T-helper 1 cell treated with Interleukin-12 subunit alpha and Interleukin-12 subunit beta and Interleukin-4 antibody, amounts not matched to agents 30 μg/mL and 1 μg/mL, for 36 hours (primary cell): Measurements from ENCODE around the gene N4BP2L2.

Source experiments
- H3K27ac Mint-ChIP-seq: one replicate; pipeline ENCODE4 v1.8.0; 2021; ENCODE audit warnings: mild to moderate bottlenecking, mixed read lengths
- H3K27me3 Mint-ChIP-seq: one replicate; pipeline ENCODE4 v1.8.0; 2021; ENCODE audit warnings: low read depth, mixed read lengths
- H3K36me3 Mint-ChIP-seq: one replicate; pipeline ENCODE4 v1.8.0; 2021; ENCODE audit warnings: low read depth, mixed read lengths
- H3K4me1 Mint-ChIP-seq: one replicate; pipeline ENCODE4 v1.8.0; 2021; ENCODE audit warnings: low read depth, mixed read lengths
- H3K4me3 Mint-ChIP-seq: one replicate; pipeline ENCODE4 v1.8.0; 2021; ENCODE audit warnings: mild to moderate bottlenecking, moderate library complexity, mixed read lengths
- H3K9me3 Mint-ChIP-seq: one replicate; pipeline ENCODE4 v1.8.0; 2021; ENCODE audit warnings: mixed read lengths

N4BP2L2 gene

DNA sequence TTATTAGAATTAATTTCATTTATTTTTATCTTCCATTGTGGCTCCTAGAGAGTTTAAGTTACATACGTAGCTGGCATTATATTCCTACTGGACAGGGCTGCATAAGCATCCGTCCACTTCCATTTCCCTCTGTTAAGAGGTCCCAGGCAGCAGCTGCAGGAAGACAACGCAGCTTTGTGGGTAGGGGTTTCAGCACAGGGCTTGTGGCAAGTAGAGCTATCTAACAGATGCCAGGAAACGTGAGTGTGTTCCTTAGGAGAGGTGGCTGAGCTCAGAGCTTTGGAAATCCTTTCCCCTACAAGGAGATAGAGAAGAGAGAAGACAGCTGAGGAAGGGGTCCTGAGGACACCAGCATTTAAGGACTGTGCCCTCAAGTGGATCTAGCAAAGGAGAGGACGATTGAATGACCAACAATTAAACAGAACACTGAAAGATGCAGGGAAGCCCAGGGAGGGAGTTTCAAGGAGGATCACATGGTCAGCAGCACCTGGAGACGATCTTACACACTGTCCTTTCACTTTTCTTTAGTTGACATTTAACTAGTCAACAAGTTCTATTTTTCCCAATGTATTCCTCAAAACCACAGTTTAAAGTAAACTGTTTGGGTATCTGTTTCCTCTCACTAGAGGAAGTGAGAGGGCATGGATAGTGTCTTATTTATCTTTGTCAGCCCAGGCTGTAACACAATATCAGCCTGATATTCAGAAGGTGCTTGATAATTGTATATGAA is 108.4 kb downstream of the N4BP2L2 start:
- no peaks in the 10 kb centered on the region for H3K9me3 Mint-ChIP-seq
- H3K4me3 Mint-ChIP-seq, result no peak overlapping the region
- H3K27ac Mint-ChIP-seq, result no peak overlapping the region
- H3K4me1 Mint-ChIP-seq, result peaks cover 31% of the 10 kb centered on the region
- H3K36me3 Mint-ChIP-seq, result peaks cover 20% of the 10 kb centered on the region
- H3K27me3 Mint-ChIP-seq, result no peaks in the 10 kb centered on the region

DNA sequence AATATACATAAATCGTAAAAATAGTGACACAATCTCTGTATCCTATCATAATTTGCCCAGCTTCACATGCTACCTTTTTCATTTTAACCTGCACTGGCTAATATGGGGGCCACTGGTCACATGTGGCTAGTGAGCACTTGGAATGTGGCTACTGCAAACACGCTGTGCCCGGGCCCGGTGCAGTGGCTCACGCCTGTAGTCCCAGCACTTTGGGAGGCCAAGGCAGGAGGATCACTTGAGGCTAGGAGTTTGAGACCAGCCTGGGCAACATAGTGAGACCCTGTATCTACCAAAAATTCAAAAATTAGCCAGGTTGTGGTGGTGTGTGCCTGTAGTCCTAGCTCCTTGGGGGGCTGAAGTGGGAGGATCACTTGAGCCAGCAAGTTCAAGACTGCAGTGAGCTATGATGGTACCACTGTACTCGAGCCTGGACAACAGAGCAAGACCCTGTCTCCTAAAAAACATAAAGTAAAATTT is 109.1 kb downstream of the N4BP2L2 start:
- H3K36me3 Mint-ChIP-seq, result peaks cover 22% of the 10 kb centered on the region
- H3K27ac Mint-ChIP-seq, result no peak overlapping the region
- peaks cover 33% of the 10 kb centered on the region for H3K4me1 Mint-ChIP-seq
- H3K27me3 Mint-ChIP-seq, result no peaks in the 10 kb centered on the region
- H3K9me3 Mint-ChIP-seq, result no peaks in the 10 kb centered on the region
- H3K4me3 Mint-ChIP-seq, result no peak overlapping the region

DNA sequence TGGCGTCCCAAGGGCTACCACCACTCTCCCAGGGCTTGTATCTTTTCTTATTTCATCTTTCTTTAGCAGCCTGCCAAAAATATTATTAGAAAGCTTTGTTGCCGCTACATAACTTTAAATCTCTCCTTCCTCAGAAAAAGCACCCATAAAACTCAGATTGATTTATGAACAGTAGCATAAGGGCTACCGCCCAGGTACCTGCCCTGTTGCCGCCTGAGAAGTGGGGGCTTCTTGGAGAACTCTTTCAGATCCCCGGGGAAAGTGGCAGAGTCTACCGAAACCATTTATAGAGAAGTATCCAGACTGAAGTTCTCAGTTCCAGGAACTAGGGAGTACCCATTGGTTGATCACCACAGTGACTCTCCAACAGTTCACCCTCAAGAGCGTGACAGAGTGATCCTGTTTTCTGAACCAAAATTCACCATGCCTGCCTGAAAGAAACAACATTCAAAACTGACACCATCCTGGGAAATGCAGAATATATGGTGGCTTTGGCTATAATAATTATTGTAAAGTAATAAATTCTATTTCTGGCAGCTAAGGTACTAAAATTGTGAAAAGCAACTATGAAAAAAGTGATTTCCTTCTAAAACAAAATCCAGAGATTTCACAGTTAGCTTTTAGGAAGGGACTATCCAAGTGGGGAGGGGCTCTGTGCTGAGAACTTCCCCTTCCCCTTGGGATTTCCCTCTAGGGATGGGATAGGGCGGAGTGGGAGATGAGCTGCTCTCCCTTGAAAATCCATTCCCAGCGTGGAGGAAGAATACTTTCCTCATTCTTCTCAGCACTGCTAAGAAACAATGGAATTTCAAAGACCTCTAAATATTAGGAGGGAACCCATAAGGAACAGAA is 109.8 kb downstream of the N4BP2L2 start:
- Mint-ChIP-seq H3K4me3 (peak overlapping the region; percentile 83), H3K27me3 (no peaks in the 10 kb centered on the region), H3K27ac (peak overlapping the region; percentile 92), H3K4me1 (peaks cover 38% of the 10 kb centered on the region), H3K9me3 (no peaks in the 10 kb centered on the region), H3K36me3 (peaks cover 28% of the 10 kb centered on the region)

DNA sequence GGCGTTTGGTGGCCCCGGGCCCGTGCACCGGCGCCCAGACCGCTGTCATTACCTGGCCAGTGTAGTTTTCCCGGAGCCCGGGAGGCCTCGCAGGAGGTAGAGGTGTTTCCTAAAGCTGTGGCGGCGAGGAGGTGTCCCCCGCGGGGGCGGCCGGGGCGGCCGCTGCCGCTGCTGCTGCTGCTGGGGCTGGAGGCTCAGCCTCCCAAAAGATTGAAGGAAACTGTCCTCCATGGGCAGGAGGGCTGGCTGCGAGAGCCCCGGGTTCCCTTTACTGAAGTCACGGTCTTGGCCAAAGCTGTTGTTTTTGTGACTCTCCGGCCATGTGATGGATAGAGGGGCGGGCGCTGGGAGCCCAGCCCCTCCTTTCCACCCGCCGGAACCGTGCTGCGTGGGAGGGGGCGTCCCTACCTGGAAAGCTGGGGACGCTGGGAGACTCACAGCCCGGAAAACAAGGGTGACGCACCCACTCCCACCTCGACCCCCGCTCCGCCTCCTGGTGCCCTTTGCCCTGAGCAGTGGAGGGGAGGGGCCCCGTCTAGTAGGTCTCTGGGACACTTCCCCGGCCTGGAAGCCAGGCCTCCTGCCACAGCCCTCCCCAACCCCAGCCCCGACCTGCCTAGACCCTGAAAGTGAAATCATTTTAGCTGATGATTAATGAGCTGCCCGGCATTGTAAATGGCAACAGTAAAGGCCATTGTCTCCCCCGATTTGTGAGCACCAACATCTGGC is 110.6 kb downstream of the N4BP2L2 start, which contains the start of gene N4BP2L1:
Gene N4BP2L1, minus strand, starts transcription at position 279 of the 729 bp plus-strand sequence. Its CDS starts 48 bp downstream, at position 231.
- Mint-ChIP-seq H3K4me3 (peak within 1 kb of the TSS; percentile 99), H3K4me1 (peaks cover 42% of the 10 kb centered on the region), H3K27me3 (no peaks in the 10 kb centered on the region), H3K36me3 (peaks cover 36% of the 10 kb centered on the region), H3K27ac (peak within 1 kb of the TSS; percentile 100), H3K9me3 (no peaks in the 10 kb centered on the region)

DNA sequence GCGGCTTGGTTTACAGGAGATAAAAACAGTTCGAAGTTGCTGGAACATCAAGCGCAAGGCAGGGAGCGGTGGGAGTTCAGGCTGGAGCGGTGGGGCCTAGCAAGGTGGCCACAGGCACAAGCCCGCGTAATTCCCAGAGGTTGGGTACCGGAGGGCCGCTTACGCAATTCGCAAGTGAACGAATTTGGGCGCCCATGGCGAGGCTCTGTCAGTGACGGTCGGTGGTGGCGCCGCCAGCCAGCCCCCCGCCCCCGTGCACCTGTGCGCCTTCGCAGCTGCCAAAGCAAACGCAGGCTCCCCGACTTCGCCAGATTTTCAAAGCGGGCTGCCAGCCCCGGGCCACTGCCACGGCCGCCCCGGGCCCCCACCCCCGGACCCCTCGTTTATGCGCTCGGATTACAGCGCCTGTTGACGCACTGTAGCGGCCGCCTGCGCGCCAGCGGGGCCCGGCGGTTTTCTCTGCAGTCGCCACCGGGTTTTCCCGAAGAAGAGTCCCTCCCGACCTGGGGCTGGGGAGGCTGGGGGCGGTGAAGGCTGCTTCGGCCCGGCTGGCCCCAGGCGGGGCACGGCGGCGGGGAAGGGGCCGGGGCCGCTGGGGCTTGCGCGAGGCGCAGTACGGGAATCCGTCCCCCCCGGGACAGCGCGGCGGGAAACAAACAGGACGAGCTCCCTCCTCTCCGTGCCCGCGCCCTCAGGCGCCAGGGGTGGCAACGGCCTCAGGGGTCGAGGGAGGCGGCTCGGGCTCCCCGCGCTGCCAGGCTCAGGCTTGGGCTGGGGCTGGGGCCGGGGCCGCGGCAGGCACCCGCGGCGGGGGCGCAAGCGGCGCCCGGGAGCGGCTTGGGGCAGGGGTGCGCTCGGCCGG is 111.4 kb downstream of the N4BP2L2 start:
- Mint-ChIP-seq H3K36me3 (peaks cover 40% of the 10 kb centered on the region), H3K27me3 (no peaks in the 10 kb centered on the region), H3K9me3 (no peaks in the 10 kb centered on the region), H3K4me3 (peak overlapping the region; percentile 99), H3K4me1 (peaks cover 36% of the 10 kb centered on the region), H3K27ac (peak overlapping the region; percentile 100)

DNA sequence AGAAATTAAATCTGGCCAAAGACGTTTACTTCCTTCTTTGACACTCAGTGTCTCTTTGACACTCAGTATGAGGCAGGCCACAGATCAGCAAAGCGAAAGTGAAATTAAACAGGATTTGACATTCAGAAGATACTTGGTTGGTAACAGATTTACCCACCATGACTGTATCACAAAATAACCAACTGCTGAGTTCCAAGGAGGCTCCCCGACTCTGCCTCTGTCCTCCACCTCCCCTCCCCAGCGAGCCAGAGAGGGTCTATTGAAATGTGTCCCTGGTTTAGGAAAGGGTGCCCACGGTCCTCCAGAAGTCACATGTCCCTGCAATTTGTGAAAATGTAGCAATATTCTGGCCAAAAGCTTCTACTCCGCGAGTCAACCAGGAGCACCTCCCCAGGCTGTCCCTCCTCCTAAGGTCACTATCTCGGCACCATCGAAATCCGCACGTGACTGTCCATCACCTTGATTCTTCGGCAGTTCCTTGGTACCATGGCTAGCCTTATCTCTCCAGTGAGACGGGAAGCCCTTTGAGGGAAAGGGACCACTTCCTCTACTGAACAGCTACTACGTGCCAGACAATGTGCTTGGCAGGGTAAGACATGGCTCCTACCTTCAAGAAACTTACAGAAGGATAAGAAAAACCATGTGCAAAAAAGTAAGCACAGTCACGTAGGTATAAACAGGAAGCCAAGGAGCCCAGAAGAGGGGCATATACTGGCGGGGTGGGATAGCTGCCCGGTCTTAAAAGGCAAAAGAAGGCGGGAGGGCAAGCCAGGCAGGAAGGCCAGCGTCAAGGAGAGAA is 112.2 kb downstream of the N4BP2L2 start:
- Mint-ChIP-seq H3K4me3 (peak overlapping the region; percentile 99), H3K27ac (peak overlapping the region; percentile 100), H3K9me3 (peaks cover 4% of the 10 kb centered on the region), H3K4me1 (peaks cover 36% of the 10 kb centered on the region), H3K27me3 (no peaks in the 10 kb centered on the region), H3K36me3 (peaks cover 46% of the 10 kb centered on the region)

DNA sequence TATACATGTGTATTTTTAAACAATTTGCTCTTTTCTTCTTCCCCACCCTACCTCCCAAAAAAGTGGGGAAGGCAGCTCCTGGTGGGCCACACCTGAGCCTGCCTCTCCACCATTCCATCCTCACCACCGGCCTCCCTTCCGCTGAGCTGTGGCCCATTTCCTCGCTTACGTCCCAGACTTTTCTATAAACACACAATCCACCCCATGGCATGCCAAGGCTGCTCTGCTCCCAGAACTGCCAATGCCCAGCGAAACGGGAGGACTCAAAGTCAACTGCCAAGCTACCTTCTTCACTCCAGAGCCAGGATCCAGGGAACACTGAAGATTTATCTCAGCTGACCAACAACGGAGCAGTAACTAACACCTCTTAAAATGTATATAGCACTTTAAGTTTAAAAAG is 113.4 kb downstream of the N4BP2L2 start:
- Mint-ChIP-seq H3K4me1 (peaks cover 33% of the 10 kb centered on the region), H3K36me3 (peaks cover 52% of the 10 kb centered on the region), H3K4me3 (peak overlapping the region; percentile 58), H3K9me3 (peaks cover 12% of the 10 kb centered on the region), H3K27me3 (no peaks in the 10 kb centered on the region), H3K27ac (peak overlapping the region; percentile 83)

DNA sequence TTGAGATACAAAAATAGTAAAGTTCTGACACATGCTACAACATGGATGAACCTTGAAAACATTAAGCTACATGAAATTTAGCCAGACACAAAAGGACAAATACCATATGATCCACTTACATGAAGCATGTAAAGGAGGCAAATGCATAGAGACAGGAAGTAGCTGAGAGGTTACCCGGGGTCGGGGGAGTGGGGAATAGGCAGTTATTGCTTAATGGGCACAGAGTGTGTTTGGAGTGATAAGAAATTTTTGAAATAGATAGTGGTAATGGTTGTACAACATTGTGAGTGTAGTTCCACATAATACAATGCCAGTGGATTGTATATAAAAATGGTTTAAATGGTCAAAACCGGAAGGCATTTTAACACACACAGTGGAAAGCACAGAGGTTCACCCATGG is 115.0 kb downstream of the N4BP2L2 start:
- Mint-ChIP-seq H3K9me3 (peaks cover 24% of the 10 kb centered on the region), H3K36me3 (peaks cover 59% of the 10 kb centered on the region), H3K27ac (peak overlapping the region; percentile 8), H3K4me3 (no peak overlapping the region), H3K4me1 (peaks cover 28% of the 10 kb centered on the region), H3K27me3 (no peaks in the 10 kb centered on the region)

DNA sequence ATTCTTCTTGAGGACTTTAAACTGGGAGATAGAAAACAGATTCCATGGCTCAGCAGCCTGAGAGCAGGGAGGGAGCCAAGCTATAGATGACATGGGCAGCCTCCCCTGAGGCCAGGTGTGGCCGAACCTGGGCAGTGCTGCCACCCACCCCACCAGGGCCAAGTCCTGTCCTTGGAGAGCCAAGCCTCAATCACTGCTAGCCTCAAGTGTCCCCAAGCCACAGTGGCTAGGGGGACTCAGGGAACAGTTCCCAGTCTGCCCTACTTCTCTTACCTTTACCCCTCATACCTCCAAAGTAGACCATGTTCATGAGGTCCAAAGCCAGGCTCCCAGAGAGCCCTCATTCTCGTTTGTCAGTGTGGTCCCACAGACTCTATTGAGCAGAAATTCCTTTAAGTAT is 118.7 kb downstream of the N4BP2L2 start:
- no peaks in the 10 kb centered on the region for H3K27me3 Mint-ChIP-seq

DNA sequence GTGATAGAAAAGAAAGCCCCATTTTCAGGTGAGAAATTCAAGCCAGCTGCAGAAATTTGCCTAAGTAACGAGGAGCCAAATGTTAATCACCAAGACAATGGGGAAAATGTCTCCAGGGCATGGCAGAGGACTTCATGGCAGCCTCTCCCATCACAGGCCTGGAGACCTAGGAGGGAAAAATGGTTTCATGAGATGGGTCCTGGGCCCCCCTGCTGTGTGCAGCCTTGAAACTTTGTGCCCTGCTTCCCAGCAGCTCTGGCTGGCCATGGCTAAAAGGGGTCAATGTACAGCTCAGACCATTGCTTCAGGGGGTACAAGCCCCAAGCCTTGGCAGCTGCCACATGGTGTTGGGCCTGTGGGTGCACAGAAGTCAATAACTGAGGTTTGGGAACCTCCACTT is 120.6 kb downstream of the N4BP2L2 start:
- H3K27me3 Mint-ChIP-seq, result no peaks in the 10 kb centered on the region
- H3K4me1 Mint-ChIP-seq, result peaks cover 3% of the 10 kb centered on the region
- no peak overlapping the region for H3K27ac Mint-ChIP-seq
- peaks cover 30% of the 10 kb centered on the region for H3K9me3 Mint-ChIP-seq
- H3K4me3 Mint-ChIP-seq, result no peak overlapping the region
- H3K36me3 Mint-ChIP-seq, result peaks cover 59% of the 10 kb centered on the region

More for the DNA sequence above, 118.7 kb downstream of the N4BP2L2 start:
- Mint-ChIP-seq H3K27ac (no peak overlapping the region), H3K9me3 (peaks cover 30% of the 10 kb centered on the region), H3K4me3 (no peak overlapping the region), H3K4me1 (peaks cover 12% of the 10 kb centered on the region), H3K36me3 (peaks cover 71% of the 10 kb centered on the region)

DNA sequence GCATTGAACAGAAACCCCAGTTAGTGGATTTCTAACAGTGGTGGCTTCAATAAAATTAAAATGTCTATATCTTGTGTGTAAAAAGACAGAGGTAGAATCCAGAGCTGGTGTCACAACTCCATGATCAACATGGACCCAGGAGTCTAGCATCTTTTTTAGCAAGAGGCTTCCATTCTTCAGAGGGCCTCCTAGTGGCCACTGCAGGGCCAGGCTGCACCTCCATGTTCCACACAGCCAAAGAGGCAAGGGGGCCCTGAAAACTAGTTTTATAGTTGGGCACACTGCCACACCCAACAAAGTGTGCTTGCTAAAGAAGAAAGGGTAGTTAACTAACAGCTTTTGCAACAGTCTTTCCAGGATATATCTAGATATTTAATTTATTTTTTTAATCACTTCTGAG is 123.6 kb downstream of the N4BP2L2 start:
- no peak overlapping the region for H3K4me3 Mint-ChIP-seq
- H3K27me3 Mint-ChIP-seq, result no peaks in the 10 kb centered on the region
- H3K27ac Mint-ChIP-seq, result no peak overlapping the region
- H3K36me3 Mint-ChIP-seq, result peaks cover 33% of the 10 kb centered on the region
- H3K4me1 Mint-ChIP-seq, result peaks cover 2% of the 10 kb centered on the region
- peaks cover 17% of the 10 kb centered on the region for H3K9me3 Mint-ChIP-seq

DNA sequence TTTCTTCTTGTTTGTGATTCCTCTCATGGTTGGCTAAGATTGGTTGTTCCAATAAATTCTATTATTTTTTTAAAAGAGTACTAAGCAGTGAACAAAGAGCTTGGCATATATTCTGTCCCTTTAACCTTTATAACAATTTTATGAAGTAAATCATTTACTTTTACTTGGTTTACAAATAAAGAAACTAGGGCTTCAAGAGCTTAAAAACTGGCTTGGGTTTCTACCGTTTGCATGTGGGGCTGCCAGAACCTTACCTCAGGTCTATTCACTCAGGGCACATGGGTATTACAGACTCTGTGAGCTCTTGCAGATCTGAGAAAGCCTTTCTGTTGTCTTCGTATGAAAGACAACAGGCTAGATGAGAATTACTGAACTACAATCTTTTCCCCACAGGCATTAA is 124.0 kb downstream of the N4BP2L2 start:
- Mint-ChIP-seq H3K4me3 (no peak overlapping the region), H3K27me3 (no peaks in the 10 kb centered on the region), H3K27ac (no peak overlapping the region), H3K9me3 (peaks cover 13% of the 10 kb centered on the region), H3K36me3 (peaks cover 32% of the 10 kb centered on the region), H3K4me1 (peaks cover 5% of the 10 kb centered on the region)

DNA sequence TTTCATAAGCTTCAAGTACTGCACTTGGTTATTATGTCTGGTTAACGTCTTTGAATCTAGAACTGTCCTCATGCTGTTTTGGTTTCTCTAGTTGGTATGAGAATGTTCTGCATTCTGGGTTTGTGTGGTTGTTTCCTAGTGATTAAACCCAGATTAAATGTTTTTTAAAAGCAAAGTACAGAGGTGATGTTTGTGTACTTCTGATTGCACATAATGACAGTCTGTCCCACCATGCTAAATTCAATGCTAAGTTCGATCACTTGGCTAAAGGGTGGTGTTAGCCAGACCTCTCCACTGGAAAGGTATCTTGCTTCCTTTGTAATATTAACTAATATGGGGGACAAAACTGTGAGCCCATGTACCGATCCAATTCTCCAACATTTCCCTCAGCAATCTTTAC is 125.3 kb downstream of the N4BP2L2 start:
- Mint-ChIP-seq H3K9me3 (peaks cover 3% of the 10 kb centered on the region), H3K4me3 (no peak overlapping the region), H3K27me3 (no peaks in the 10 kb centered on the region), H3K4me1 (peaks cover 16% of the 10 kb centered on the region), H3K36me3 (peaks cover 28% of the 10 kb centered on the region), H3K27ac (no peak overlapping the region)
